OCI-LY1 (cell line): ENCODE results near the gene HCRTR2.

Source experiments
- H2AFZ ChIP-seq: fragments of 200-600 bp; sonication (generic), shearing (Covaris generic); 2 replicates; pipeline ENCODE4 v1.6.0; 2014; ENCODE audit warnings: antibody characterized with exemption, mild to moderate bottlenecking, low read length
- H3F3A ChIP-seq: fragments of 200-600 bp; sonication (generic), shearing (Covaris generic); 2 replicates; pipeline ENCODE4 v1.6.0; 2014; ENCODE audit warnings: mild to moderate bottlenecking, antibody characterized with exemption, low read length, moderate library complexity; ENCODE audit not compliant: insufficient read depth
- H3K27ac ChIP-seq: fragments of 200-600 bp; sonication (generic); 2 replicates; pipeline ENCODE4 v1.5.1; 2014; ENCODE audit warnings: low read length, mixed run types, mild to moderate bottlenecking, low read depth; ENCODE audit not compliant: poor library complexity, severe bottlenecking
- H3K27me3 ChIP-seq: fragments of 200-600 bp; sonication (generic); 2 replicates; pipeline ENCODE4 v1.6.0; 2014; ENCODE audit warnings: antibody characterized with exemption, mild to moderate bottlenecking, low read length, moderate library complexity; ENCODE audit not compliant: insufficient read depth
- H3K36me3 ChIP-seq: fragments of 200-600 bp; sonication (generic); 2 replicates; pipeline ENCODE4 v1.6.1; 2014; ENCODE audit warnings: mild to moderate bottlenecking, antibody characterized with exemption, low read length, moderate library complexity, mixed read lengths; ENCODE audit not compliant: insufficient read depth
- H3K4me1 ChIP-seq: fragments of 200-600 bp; sonication (generic); 2 replicates; pipeline ENCODE4 v1.5.1; 2014; ENCODE audit warnings: mild to moderate bottlenecking, low read length, moderate library complexity; ENCODE audit not compliant: insufficient read depth, severe bottlenecking
- H3K4me2 ChIP-seq: fragments of 200-600 bp; sonication (generic), shearing (Covaris generic); 2 replicates; pipeline ENCODE4 v1.6.1; 2014; ENCODE audit warnings: low read length
- H3K4me3 ChIP-seq: fragments of 200-600 bp; sonication (generic); 2 replicates; pipeline ENCODE4 v1.5.1; 2014; ENCODE audit warnings: low read length, low read depth, mild to moderate bottlenecking, mixed read lengths; ENCODE audit not compliant: poor library complexity, severe bottlenecking
- H3K79me2 ChIP-seq: fragments of 200-600 bp; shearing (Covaris generic); 2 replicates; pipeline ENCODE4 v1.6.1; 2016; ENCODE audit warnings: mixed run types, low read length, mixed read lengths; ENCODE audit not compliant: insufficient read depth
- H3K9ac ChIP-seq: fragments of 200-600 bp; sonication (generic), shearing (Covaris generic); 2 replicates; pipeline ENCODE4 v1.6.1; 2014; ENCODE audit warnings: mild to moderate bottlenecking, low read length, mixed read lengths
- H3K9me2 ChIP-seq: fragments of 200-600 bp; sonication (generic), shearing (Covaris generic); 2 replicates; pipeline ENCODE4 v1.6.1; 2014; ENCODE audit warnings: low read depth, mild to moderate bottlenecking, low read length, mixed read lengths
- H3K9me3 ChIP-seq: fragments of 200-600 bp; shearing (Covaris generic); 2 replicates; pipeline ENCODE4 v1.6.1; 2014; ENCODE audit warnings: low read length, mixed read lengths
- H4K20me1 ChIP-seq: fragments of 200-600 bp; sonication (generic), shearing (Covaris generic); 2 replicates; pipeline ENCODE4 v1.6.0; 2016; ENCODE audit warnings: mild to moderate bottlenecking, low read length; ENCODE audit not compliant: insufficient read depth
- CTCF ChIP-seq: fragments of 200-600 bp; sonication (generic), shearing (Covaris generic); IDR thresholded peaks from 2 replicates; pipeline ENCODE4 v1.5.1; 2017; ENCODE audit warnings: mild to moderate bottlenecking, antibody characterized with exemption, low read length, moderate library complexity, mixed read lengths
- EZH2 ChIP-seq: fragments of 200-600 bp; sonication (generic), shearing (Covaris generic); IDR thresholded peaks from 2 replicates; pipeline ENCODE4 v1.8.0; 2017; ENCODE audit warnings: borderline replicate concordance, mixed run types, mild to moderate bottlenecking, antibody characterized with exemption, low read length, moderate library complexity, mixed read lengths

The HCRTR2 gene

GRCh38 chr6:55304747-55305146 is 130.4 kb downstream of the HCRTR2 start:
- H3K9me2 ChIP-seq: no peaks in the 10 kb centered on the region
- no peaks in the 10 kb centered on the region for H3K36me3 ChIP-seq
- no peaks in the 10 kb centered on the region for H3K27me3 ChIP-seq
- no peak overlapping the region for H3K4me2 ChIP-seq
- H3F3A ChIP-seq: no peaks in the 10 kb centered on the region
- no peaks in the 10 kb centered on the region for H3K79me2 ChIP-seq
- no peaks in the 10 kb centered on the region for H3K4me1 ChIP-seq
- no peak overlapping the region for H2AFZ ChIP-seq
- H4K20me1 ChIP-seq: no peaks in the 10 kb centered on the region
- no peak overlapping the region for H3K9ac ChIP-seq
- no peak overlapping the region for H3K27ac ChIP-seq
- no peaks in the 10 kb centered on the region for H3K9me3 ChIP-seq
- TF ChIP-seq EZH2 (no peak), CTCF (no peak)
- no peak overlapping the region for H3K4me3 ChIP-seq

- Histone ChIP-seq H3K27ac (no peak overlapping the region), H3K9me2 (no peaks in the 10 kb centered on the region), H3K4me3 (no peak overlapping the region), H3K9me3 (no peaks in the 10 kb centered on the region), H3K79me2 (no peaks in the 10 kb centered on the region), H3K4me2 (no peak overlapping the region), H2AFZ (no peak overlapping the region), H3K27me3 (no peaks in the 10 kb centered on the region), H4K20me1 (no peaks in the 10 kb centered on the region), H3K4me1 (no peaks in the 10 kb centered on the region), H3F3A (no peaks in the 10 kb centered on the region), H3K9ac (no peak overlapping the region), H3K36me3 (no peaks in the 10 kb centered on the region)
- no peak for TF ChIP-seq EZH2
- TF ChIP-seq CTCF: no peak
These were observed 145.8 kb downstream of the HCRTR2 start for GRCh38 chr6:55319961-55320695.

- Histone ChIP-seq H3K27ac (no peak overlapping the region), H3K4me3 (no peak overlapping the region), H3K9me3 (no peaks in the 10 kb centered on the region), H3K79me2 (no peaks in the 10 kb centered on the region), H2AFZ (no peak overlapping the region), H3K36me3 (no peaks in the 10 kb centered on the region), H3K9me2 (no peaks in the 10 kb centered on the region), H3F3A (no peaks in the 10 kb centered on the region), H3K27me3 (no peaks in the 10 kb centered on the region), H3K9ac (no peak overlapping the region), H4K20me1 (no peaks in the 10 kb centered on the region), H3K4me2 (no peak overlapping the region), H3K4me1 (no peaks in the 10 kb centered on the region)
- TF ChIP-seq CTCF (no peak), EZH2 (no peak)
These were observed 146.4 kb downstream of the HCRTR2 start for GRCh38 chr6:55320696-55321086.
